ENCODE measurements around the gene GALNT2. TPM values are rescaled to one million over a fixed set of nuclear protein-coding genes. Genes with fewer than 3 reads are reported as not detected.

Gene GALNT2
- polyA plus RNA-seq, 1 of the 3 experiments (the other 2 are of a cell fraction) = 118 TPM

DNA sequence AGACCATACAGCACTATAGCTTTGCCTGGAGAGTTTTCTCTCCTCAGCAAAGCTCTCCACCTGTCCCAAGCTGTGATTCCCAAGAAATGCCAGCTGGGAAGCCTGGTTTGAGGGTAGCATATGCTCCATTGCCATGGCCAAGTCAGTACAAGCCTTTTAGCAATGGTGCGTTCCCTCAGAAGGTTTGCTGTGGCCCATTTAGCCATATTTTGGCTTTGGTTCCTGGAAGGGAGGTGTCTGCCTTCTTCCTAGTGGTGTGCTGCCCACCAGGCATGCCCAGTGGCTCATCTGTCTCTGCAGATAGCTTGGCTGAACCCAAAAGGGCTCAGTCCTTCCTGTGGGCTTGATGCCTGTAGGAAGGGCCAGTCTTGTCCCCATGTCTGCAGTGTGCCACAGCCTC, 32.4 kb downstream of the GALNT2 start (continued):
- TF ChIP-seq, protein P1, sequence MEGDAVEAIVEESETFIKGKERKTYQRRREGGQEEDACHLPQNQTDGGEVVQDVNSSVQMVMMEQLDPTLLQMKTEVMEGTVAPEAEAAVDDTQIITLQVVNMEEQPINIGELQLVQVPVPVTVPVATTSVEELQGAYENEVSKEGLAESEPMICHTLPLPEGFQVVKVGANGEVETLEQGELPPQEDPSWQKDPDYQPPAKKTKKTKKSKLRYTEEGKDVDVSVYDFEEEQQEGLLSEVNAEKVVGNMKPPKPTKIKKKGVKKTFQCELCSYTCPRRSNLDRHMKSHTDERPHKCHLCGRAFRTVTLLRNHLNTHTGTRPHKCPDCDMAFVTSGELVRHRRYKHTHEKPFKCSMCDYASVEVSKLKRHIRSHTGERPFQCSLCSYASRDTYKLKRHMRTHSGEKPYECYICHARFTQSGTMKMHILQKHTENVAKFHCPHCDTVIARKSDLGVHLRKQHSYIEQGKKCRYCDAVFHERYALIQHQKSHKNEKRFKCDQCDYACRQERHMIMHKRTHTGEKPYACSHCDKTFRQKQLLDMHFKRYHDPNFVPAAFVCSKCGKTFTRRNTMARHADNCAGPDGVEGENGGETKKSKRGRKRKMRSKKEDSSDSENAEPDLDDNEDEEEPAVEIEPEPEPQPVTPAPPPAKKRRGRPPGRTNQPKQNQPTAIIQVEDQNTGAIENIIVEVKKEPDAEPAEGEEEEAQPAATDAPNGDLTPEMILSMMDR (IDR thresholded peaks at IDR 0.05) = no peak
- no peak for TF ChIP-seq JUND (IDR thresholded peaks at IDR 0.05)
- TF ChIP-seq, protein P2, sequence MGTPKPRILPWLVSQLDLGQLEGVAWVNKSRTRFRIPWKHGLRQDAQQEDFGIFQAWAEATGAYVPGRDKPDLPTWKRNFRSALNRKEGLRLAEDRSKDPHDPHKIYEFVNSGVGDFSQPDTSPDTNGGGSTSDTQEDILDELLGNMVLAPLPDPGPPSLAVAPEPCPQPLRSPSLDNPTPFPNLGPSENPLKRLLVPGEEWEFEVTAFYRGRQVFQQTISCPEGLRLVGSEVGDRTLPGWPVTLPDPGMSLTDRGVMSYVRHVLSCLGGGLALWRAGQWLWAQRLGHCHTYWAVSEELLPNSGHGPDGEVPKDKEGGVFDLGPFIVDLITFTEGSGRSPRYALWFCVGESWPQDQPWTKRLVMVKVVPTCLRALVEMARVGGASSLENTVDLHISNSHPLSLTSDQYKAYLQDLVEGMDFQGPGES (IDR thresholded peaks at IDR 0.05; ENCODE audit: low read depth, low read length) = no peak
- TF ChIP-seq RAD21 (IDR thresholded peaks at IDR 0.05; ENCODE audit: low read length) = no peak
- TF ChIP-seq EZH2phosphoT487 (IDR thresholded peaks at IDR 0.05; ENCODE audit: borderline replicate concordance, low read depth) = no peak
- TF ChIP-seq, protein P3, sequence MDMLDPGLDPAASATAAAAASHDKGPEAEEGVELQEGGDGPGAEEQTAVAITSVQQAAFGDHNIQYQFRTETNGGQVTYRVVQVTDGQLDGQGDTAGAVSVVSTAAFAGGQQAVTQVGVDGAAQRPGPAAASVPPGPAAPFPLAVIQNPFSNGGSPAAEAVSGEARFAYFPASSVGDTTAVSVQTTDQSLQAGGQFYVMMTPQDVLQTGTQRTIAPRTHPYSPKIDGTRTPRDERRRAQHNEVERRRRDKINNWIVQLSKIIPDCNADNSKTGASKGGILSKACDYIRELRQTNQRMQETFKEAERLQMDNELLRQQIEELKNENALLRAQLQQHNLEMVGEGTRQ (IDR thresholded peaks at IDR 0.05; ENCODE audit: borderline replicate concordance, low read depth, low read length) = no peak
- no peak for TF ChIP-seq MEF2A (IDR thresholded peaks at IDR 0.05; ENCODE audit: borderline replicate concordance, low read depth)

DNA sequence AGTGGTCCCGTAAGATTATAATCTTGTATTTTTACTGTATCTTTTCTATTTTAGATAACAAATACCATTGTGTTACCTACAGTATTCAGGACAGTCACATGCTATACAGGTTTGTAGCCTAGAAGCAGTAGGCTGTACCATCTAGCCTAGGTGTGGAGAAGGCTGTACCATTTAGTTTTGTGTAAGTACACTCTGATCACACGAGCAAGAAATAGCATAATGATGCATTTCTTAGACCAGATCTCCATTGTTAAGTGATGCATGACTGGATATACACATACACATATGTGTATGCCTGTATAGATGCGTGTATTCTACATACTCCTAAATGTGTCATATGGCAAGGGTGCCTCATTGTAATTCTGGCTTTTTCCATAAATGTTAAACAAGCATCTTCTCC, 33.9 kb downstream of the GALNT2 start:
- H2AFZ ChIP-seq (ENCODE audit: low read depth) = no peak overlapping the region
- no peak overlapping the region for H3K4me2 ChIP-seq
- H3K27me3 ChIP-seq (ENCODE audit: insufficient read depth) = no peaks in the 10 kb centered on the region
- WGBS (ENCODE audit: low lambda C conversion rate) = 98% methylated on average over 3 of the region's 3 CpGs
- H3K9ac ChIP-seq = no peak overlapping the region
- H3K4me3 ChIP-seq (ENCODE audit: low read depth in 2 of 2, low read length in 1 of 2) = no peak overlapping the region
- H3K36me3 ChIP-seq (replicated peaks in 1 of 2; ENCODE audit: control insufficient read depth in 1 of 2, insufficient read depth in 2 of 2, low read length in 1 of 2) = peaks cover 0 to 11% of the 10 kb centered on the region in 2 experiments
- no peak overlapping the region for H3K27ac ChIP-seq (ENCODE audit: low read depth in 2 of 2, low read length in 1 of 2)
- no peaks in the 10 kb centered on the region for H3K9me3 ChIP-seq
- H4K20me1 ChIP-seq (ENCODE audit: insufficient read depth) = no peaks in the 10 kb centered on the region; the same call in 1 of the 2 replicates
- peaks cover 16% of the 10 kb centered on the region for H3F3A ChIP-seq (replicated peaks; ENCODE audit: insufficient read depth)
- H3K79me2 ChIP-seq (ENCODE audit: insufficient read depth) = peaks cover 69% of the 10 kb centered on the region
- no peaks in the 10 kb centered on the region for H3K9me2 ChIP-seq
- POLR2A ChIA-PET = no interaction called here
- CTCF ChIA-PET = no interaction called here
- no peak for DNase-seq
- peaks cover 37 to 44% of the 10 kb centered on the region in 2 experiments for H3K4me1 ChIP-seq (ENCODE audit: control insufficient read depth in 1 of 2, insufficient read depth in 2 of 2, low read depth in 1 of 2, low read length in 1 of 2)
- no peak for TF ChIP-seq MEF2A (IDR thresholded peaks at IDR 0.05; ENCODE audit: borderline replicate concordance, low read depth)
- no peak for TF ChIP-seq YY1 (IDR thresholded peaks at IDR 0.05; ENCODE audit: low read depth)
- no peak for TF ChIP-seq TAF1 (IDR thresholded peaks at IDR 0.05; ENCODE audit: borderline replicate concordance, low read depth, low read length)
- no peak for TF ChIP-seq RAD21 (IDR thresholded peaks at IDR 0.05; ENCODE audit: low read length)
- no peak for TF ChIP-seq RCOR1 (IDR thresholded peaks at IDR 0.05; ENCODE audit: low read length)
- TF ChIP-seq NRF1 (IDR thresholded peaks at IDR 0.05; ENCODE audit: low read depth, low read length) = no peak
- no peak for TF ChIP-seq RXRA (IDR thresholded peaks at IDR 0.05; ENCODE audit: borderline replicate concordance, low read depth)
- TF ChIP-seq FOXM1 (IDR thresholded peaks at IDR 0.05; ENCODE audit: low read depth) = no peak
- TF ChIP-seq CHD2 (IDR thresholded peaks at IDR 0.05; ENCODE audit: low read length, partially characterized antibody) = no peak
- TF ChIP-seq, protein P4, sequence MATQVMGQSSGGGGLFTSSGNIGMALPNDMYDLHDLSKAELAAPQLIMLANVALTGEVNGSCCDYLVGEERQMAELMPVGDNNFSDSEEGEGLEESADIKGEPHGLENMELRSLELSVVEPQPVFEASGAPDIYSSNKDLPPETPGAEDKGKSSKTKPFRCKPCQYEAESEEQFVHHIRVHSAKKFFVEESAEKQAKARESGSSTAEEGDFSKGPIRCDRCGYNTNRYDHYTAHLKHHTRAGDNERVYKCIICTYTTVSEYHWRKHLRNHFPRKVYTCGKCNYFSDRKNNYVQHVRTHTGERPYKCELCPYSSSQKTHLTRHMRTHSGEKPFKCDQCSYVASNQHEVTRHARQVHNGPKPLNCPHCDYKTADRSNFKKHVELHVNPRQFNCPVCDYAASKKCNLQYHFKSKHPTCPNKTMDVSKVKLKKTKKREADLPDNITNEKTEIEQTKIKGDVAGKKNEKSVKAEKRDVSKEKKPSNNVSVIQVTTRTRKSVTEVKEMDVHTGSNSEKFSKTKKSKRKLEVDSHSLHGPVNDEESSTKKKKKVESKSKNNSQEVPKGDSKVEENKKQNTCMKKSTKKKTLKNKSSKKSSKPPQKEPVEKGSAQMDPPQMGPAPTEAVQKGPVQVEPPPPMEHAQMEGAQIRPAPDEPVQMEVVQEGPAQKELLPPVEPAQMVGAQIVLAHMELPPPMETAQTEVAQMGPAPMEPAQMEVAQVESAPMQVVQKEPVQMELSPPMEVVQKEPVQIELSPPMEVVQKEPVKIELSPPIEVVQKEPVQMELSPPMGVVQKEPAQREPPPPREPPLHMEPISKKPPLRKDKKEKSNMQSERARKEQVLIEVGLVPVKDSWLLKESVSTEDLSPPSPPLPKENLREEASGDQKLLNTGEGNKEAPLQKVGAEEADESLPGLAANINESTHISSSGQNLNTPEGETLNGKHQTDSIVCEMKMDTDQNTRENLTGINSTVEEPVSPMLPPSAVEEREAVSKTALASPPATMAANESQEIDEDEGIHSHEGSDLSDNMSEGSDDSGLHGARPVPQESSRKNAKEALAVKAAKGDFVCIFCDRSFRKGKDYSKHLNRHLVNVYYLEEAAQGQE (IDR thresholded peaks at IDR 0.05; ENCODE audit: low read depth, low read length) = no peak
- no peak for TF ChIP-seq TEAD4 (IDR thresholded peaks at IDR 0.05; ENCODE audit: borderline replicate concordance, insufficient read depth)
- TF ChIP-seq, protein P5, sequence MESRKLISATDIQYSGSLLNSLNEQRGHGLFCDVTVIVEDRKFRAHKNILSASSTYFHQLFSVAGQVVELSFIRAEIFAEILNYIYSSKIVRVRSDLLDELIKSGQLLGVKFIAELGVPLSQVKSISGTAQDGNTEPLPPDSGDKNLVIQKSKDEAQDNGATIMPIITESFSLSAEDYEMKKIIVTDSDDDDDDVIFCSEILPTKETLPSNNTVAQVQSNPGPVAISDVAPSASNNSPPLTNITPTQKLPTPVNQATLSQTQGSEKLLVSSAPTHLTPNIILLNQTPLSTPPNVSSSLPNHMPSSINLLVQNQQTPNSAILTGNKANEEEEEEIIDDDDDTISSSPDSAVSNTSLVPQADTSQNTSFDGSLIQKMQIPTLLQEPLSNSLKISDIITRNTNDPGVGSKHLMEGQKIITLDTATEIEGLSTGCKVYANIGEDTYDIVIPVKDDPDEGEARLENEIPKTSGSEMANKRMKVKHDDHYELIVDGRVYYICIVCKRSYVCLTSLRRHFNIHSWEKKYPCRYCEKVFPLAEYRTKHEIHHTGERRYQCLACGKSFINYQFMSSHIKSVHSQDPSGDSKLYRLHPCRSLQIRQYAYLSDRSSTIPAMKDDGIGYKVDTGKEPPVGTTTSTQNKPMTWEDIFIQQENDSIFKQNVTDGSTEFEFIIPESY (IDR thresholded peaks at IDR 0.05; ENCODE audit: borderline replicate concordance, low read depth) = no peak
- no peak for TF ChIP-seq ELF1 (IDR thresholded peaks at IDR 0.05)
- no peak for TF ChIP-seq RFX5 (IDR thresholded peaks at IDR 0.05; ENCODE audit: low read length)
- no peak for TF ChIP-seq TCF12 (IDR thresholded peaks at IDR 0.05)
- TF ChIP-seq, protein P1 (IDR thresholded peaks at IDR 0.05) = no peak
